ENCODE results near the gene ZNF750.

GRCh38 chr17:82795615-82796014, 44.2 kb downstream of the ZNF750 start:
- TF ChIP-seq CTCF (IDR thresholded peaks at IDR 0.05 in 8 of 11, conservative IDR thresholded peaks at IDR 0.05 in 3 of 11) (no peak), POLR2A (IDR thresholded peaks at IDR 0.05) (no peak), POLR2AphosphoS5 (IDR thresholded peaks at IDR 0.05) (peak in 1 of 3 donors; percentile 61)

Data from spleen (tissue), 7 donors.